GM12874 (cell line): ENCODE measurements around the gene OXSR1.

Experiments used
- TF ChIP-seq, protein P1 (sequence below): IDR thresholded peaks from 2 replicates; pipeline ENCODE4 v1.5.1; 2011; ENCODE audit warnings: low read depth, mild to moderate bottlenecking, control low read depth, low read length, moderate library complexity; ENCODE audit not compliant: insufficient read depth

The OXSR1 gene

DNA sequence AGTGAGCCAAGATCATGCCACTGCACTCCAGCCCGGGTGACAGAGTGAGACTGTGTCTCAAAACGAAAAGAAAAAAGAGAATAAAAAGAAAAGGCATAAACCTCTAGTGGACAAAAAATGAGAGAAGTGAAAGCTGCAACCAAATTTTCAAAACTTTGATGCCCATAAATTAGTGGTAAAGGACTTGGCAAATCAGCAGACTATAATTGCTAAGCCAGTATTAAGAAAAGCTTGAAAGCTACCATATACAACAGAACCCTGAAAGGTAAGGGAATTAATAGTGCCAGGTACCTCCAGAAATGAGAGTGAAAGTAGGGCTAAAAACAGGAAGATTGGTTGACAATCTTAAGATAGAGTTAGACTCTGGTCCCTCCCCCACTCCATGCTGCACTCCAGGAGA is 67.4 kb downstream of the OXSR1 start:
- TF ChIP-seq, protein P1, sequence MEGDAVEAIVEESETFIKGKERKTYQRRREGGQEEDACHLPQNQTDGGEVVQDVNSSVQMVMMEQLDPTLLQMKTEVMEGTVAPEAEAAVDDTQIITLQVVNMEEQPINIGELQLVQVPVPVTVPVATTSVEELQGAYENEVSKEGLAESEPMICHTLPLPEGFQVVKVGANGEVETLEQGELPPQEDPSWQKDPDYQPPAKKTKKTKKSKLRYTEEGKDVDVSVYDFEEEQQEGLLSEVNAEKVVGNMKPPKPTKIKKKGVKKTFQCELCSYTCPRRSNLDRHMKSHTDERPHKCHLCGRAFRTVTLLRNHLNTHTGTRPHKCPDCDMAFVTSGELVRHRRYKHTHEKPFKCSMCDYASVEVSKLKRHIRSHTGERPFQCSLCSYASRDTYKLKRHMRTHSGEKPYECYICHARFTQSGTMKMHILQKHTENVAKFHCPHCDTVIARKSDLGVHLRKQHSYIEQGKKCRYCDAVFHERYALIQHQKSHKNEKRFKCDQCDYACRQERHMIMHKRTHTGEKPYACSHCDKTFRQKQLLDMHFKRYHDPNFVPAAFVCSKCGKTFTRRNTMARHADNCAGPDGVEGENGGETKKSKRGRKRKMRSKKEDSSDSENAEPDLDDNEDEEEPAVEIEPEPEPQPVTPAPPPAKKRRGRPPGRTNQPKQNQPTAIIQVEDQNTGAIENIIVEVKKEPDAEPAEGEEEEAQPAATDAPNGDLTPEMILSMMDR = no peak

DNA sequence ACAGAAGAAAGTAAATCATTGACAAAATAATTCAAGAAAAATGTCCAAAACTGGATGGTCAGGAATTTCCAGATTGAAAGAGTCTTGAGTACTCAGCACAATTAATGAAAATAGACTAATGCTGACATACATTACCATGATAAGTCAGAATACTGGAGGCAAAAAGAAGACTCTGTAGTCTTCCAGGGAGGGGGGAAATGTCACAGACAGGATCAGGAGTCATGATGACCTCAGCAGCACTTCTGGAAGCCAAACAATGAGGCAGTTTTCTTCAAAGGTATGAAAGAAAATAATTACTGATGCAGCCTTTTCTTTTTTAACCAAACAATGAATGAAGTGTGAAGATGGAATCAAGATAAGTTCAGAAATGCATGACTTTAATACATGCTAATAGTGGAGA is 70.1 kb downstream of the OXSR1 start:
- TF ChIP-seq, protein P1 = no peak

DNA sequence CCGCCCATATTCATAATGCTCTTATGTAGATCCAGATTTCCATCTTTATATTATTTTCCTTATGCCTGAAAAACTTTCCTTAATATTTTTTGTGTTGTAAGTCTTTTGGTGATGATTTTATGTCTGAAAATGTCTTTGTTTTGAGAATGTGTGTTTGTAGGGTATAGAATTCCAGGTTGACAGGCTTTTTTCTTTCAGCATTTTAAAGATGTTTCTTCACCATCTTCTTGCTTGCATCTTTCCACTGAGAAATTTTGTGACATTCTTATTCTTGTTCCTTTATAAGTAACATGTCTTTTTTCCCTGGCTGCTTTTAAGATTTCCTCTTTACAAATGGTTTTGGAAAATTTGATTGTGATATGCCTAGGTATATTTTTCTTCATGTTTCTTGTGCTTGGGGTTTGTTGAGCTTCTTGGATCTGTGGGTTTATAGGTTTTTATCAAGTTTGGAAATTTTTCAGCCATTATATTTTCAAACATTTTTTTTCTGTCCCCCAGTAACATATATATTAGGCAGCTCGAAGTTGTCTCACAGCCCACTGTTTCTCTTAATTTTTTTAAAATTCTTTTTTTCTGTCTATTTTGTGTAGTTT is 73.2 kb downstream of the OXSR1 start:
- TF ChIP-seq, protein P1 = no peak

DNA sequence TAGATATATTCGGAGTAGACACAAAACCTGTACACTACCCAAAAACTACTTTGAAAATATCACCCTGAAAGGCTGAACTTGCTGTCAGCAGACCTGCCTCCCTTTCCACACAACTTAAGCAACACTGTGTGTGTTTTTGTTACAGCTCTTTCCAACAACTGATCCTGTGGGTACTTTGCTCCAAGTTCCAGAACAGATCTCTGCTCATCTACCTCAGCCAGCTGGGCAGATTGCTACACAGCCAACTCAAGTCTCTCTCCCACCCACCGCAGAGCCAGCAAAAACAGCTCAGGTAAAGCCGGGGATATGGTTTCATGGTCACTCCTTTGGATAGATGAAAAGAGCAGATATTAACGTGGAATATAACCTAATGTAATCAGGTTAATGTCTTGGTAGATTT is 80.6 kb downstream of the OXSR1 start:
- TF ChIP-seq, protein P1 = no peak

DNA sequence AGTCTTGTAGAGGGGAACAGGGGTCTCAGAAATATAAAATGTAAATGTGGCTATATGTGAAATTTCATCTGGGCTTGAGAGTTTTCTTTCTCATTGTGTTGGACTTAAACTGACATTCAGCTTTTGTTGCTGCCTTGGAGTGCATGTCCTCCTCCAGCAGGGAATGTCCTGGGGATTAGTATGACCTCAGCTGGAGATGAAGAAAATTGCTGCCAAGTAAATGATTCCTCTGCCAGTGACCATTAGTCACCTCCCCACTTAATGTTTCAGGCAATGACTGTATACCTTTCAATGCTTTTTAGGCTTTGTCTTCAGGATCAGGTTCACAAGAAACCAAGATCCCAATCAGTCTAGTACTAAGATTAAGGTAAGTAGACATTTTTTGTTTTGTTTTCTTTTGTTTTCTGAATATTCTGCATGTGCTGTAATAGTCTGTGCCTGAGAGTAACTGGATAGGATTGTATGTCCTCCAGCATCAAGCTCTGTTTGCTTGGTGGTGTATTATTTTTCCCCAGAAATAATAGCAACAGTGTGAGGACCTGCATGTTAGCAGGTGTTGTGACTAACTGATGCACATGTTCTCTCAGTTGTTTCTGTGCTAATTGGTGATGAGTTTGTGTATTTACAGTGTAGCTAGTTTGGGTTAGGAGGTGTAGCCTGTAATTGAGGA is 82.2 kb downstream of the OXSR1 start:
- TF ChIP-seq, protein P1 = no peak

DNA sequence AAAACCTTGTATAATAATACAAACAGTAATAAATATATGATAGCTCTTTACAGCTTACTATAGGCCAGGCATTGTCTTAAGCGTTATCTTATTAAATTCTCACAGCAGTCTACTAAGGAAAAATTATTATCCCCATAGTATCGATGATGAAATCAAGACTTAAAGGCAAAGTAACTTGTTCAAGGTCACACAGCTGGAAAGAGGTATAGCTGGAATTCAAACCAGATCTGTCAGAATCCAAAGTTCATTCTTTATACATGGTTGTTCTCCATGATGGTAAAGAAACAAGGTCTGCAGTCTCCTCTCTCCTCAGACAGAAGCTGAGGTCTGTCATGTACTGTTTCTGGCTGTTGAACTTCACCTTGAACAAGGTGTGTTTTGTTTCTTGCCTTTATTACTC is 84.9 kb downstream of the OXSR1 start:
- TF ChIP-seq, protein P1 = no peak

DNA sequence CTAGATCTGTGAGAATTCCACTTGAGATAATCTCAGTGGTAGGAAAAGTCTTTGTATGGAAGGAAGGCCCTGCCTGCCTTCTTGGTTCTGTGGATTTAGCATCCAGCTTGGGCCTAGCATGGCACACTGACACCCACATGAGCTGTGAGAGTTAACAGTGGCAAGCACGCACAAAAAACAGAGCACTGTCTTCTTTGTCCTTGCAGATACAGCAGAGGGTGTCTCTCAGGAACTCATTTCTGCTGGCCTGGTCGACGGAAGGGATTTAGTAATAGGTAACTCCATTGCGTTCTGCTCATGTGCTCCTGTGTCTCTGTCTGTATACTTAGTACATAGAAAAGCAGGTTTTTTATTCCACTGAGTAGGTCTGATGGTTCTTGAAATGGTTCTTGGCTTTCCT is 85.9 kb downstream of the OXSR1 start:
- TF ChIP-seq, protein P1 = no peak

DNA sequence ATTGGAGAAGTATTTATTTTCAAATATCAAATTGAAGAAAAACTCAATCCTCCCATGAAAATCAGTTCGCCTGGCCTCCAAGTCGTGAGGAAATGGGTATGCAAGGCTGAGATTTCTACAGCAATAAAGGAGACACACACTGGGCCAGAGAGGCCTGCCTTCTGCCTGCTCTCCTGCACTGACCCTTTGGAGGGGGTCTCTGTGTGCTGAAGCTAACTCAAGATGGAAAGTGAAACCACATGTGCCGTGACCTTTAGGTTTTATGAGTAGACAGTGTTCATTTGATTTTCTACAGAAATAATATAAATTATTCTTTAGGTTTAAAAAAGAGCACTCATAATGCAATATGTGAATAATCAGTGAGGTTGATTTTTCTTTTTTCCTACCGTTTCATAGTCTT is 88.4 kb downstream of the OXSR1 start:
- TF ChIP-seq, protein P1 = no peak
